Right ventricle myocardium superior (tissue), 1 donor: ENCODE measurements around the gene APBB2. TPM values are rescaled to one million over a fixed set of nuclear protein-coding genes. Genes with fewer than 3 reads are reported as not detected.
A peak's percentile ranks its signal among the peaks of the same experiment; 100 is the strongest.
"Not testable (repeated sequence)": the region's sequence is repeated elsewhere in the genome, so short reads cannot be mapped to it uniquely, and the experiment has no call there.

Experiments used
- ATAC-seq: fragments of 200-7000 bp; cut with Tn5 transposase; one replicate; pipeline ENCODE4 v1.9.1; 2020; ENCODE audit warnings: mild to moderate bottlenecking; ENCODE audit not compliant: poor library complexity
- DNase-seq: peaks from one replicate; pipeline ENCODE4 v3.0.0-alpha.2; 2020
- intact Hi-C: fragments of 100-400 bp; cut with DNase I; formaldehyde crosslinking; loops from one replicate; pipeline ENCODE4 v1.11.2; 2022
- total RNA-seq: library from RNA; stranded (reverse); fragmentation: NEBNext Ultra II Directional; extraction: Animal tissue kit (Norgen Biotek cat#: 25700); gene quantifications from one replicate; pipeline ENCODE4 v1.2.1, GENCODE V29; 2021
- donor health status: DM: no; HTN: yes; CAD: no; lungs with severe emphysema.

The APBB2 gene
- total RNA-seq, 1 donor from 2014 or later: 22.5 TPM

- DNase-seq (no peak), ATAC-seq (no peak)
- intact Hi-C loops: no loop called here
These were observed 387.5 kb downstream of the APBB2 start for GRCh38 chr4:40826821-40827220.

DNA sequence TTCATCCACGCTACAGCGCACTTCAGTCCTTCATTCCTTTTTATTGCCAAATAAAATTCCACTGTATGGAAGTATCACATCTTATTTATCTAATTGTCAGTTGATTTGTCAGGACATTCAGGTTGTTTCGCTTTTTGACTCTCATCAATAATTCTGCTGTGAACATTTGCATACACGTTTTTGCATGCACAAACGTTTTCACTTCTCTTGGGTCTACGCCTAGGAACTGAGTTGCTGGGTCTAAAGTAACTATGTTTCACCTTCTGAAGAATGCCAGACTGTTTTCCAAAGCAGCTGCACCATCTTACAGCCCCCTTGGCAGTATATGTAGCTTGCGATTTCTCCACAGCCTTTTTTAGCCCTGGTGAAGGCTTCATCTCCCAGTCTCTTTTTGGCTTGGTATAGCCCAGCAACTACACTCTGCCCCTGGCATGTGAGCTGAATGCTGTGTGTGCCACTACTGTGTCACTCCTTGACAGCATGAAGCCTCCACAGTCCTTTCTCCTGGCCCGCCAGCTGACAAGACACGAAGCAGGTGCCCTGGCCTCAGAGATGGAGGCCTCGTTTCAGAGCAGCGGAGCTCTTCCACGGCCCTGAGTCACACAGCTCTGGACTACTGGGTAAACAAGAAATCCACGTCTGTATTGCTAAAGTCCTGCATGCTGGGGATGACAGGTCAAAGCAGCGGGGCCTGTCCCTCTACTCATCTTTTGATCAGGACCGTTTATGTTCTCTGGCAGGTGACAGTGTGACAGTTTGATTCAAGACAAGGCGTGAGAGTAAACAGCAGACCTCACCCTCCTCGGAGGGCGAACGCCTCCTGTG lies 389.1 kb downstream of the APBB2 start:
- ATAC-seq (no peak), DNase-seq (no peak)
- intact Hi-C loops: no loop called here

GRCh38 chr4:40822420-40823166 lies 391.7 kb downstream of the APBB2 start:
- DNase-seq: no peak
- intact Hi-C loops: no loop called here
- ATAC-seq: no peak

- intact Hi-C loops: no loop called here
- ATAC-seq: no peak
- no peak for DNase-seq
These were observed 394.2 kb downstream of the APBB2 start for GRCh38 chr4:40820101-40820500.

DNA sequence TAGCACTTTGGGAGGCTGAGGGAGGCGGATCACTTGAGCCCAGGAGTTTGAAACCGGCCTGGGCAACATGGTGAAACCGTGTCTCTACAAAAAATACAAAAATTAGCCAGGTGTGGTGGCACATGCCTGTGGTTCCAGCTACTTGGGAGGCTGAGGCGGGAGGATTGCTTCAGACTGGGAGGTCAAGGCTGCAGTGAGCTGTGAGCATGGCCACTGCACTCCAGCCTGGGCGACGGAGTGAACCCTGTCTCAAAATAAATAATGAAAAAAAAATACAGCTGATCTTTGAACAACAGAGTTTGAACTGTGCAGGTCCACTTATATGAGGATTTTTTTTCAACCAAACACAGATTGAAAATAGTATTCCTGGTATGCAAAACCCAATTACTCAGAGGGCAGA lies 397.2 kb downstream of the APBB2 start:
- not testable (repeated sequence) for ATAC-seq

GRCh38 chr4:40812856-40813255 lies 401.5 kb downstream of the APBB2 start:
- no peak for DNase-seq
- ATAC-seq: no peak
- intact Hi-C loops: no loop called here

More for the DNA sequence above, 397.2 kb downstream of the APBB2 start:
- intact Hi-C loops, DNase-seq: not testable (repeated sequence)

- intact Hi-C loops: no loop called here
- DNase-seq (no peak), ATAC-seq (peak; percentile 41)
These were observed 402.0 kb downstream of the APBB2 start for GRCh38 chr4:40812386-40812785.

DNA sequence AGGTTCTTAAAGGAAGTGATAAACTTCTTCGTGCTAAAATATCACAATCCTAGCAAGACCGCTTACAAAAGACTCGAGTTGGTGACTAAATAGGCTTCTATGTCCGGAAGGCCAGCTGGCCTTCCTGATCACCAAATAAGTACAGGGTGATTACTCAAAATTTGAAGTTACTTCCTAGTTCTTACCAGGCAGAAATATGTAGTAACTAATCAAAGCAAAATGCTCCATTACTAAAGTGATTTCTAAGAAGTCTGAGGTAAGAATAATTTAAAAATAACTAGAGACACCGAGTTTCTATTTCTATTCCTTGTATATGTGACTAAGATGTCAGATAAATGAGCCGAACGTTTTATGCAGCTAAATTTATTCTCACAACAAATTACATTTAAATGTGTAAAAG lies 402.4 kb downstream of the APBB2 start:
- ATAC-seq: peak; percentile 41
- DNase-seq: no peak
- intact Hi-C loops: no loop called here

DNA sequence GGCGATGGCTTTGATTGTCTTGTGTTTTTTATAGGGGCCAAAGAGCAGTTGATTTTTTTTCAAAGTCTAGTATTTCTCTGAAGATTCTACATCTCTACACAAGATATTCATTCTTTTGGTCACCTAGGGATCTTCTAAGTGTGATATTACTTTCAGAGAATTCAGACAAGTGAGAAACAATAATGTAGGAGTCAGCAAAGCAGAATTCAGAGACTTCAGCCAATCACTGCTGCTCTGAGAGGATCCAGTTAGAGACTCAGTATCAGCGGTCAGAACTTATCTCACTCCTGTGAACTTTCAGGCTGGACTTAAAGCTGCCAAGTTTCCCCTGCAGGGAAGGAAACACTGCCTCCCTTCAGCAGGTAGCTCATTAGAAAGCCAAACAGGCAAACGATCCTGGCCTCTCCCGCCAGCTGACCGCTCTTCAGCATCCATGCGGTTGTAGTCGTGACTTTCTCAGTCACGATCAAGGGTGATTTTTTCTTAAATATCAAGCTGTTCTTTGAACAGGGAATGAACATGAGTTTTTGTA lies 405.4 kb downstream of the APBB2 start:
- DNase-seq (no peak), ATAC-seq (no peak)
- intact Hi-C loops: no loop called here

GRCh38 chr4:40804598-40804997 lies 409.7 kb downstream of the APBB2 start:
- ATAC-seq (no peak), DNase-seq (no peak)
- intact Hi-C loops: no loop called here

- ATAC-seq (no peak), DNase-seq (no peak)
- intact Hi-C loops: no loop called here
These were observed 414.3 kb downstream of the APBB2 start for GRCh38 chr4:40800064-40800463.

GRCh38 chr4:40789771-40790170 lies 424.6 kb downstream of the APBB2 start:
- ATAC-seq: no peak
- DNase-seq: no peak
- intact Hi-C loops: no loop called here

DNA sequence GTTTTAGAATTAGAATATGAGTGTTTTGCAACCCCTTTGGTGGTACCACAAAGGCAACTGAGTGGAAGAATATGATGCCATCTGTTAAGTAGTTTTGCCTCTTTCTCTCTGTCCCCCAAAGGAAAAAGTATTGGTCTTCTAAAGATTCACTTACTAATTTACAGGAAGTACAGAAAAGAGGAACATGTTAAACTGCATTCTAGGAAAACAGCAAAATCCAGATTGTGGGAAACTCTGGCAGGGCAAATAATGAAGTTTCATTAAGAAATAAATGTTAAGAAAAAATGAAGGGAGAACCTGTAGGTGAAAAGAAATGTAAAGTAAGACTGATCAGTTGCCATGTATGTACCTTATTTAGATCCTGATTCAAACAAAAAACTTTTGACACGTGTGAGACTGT lies 425.3 kb downstream of the APBB2 start:
- no peak for DNase-seq
- no peak for ATAC-seq
- intact Hi-C loops: no loop called here

GRCh38 chr4:40788331-40788730 lies 426.0 kb downstream of the APBB2 start:
- DNase-seq (no peak), ATAC-seq (no peak)
- intact Hi-C loops: no loop called here

- intact Hi-C loops: no loop called here
- ATAC-seq: no peak
- no peak for DNase-seq
These were observed 428.6 kb downstream of the APBB2 start for GRCh38 chr4:40785727-40786126.

DNA sequence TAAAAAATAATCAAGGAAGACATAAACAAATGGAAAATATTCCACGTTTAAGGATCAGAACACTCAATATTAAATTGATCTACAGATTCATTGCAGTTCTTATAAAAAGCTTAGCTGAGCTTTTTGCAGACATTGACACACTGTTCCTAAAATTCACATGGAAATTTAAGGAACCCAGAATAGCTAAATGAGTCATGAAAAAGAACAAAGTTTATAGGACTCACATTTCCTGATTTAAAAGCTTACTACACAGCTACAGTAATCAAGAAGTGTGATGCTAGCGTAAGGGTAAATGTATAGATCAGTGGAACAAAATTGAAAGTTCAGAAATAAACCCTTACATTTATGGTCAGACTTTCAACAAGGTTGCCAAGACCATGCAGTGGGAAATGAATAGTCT lies 431.5 kb downstream of the APBB2 start:
- no peak for DNase-seq
- intact Hi-C loops: no loop called here
- ATAC-seq: no peak

DNA sequence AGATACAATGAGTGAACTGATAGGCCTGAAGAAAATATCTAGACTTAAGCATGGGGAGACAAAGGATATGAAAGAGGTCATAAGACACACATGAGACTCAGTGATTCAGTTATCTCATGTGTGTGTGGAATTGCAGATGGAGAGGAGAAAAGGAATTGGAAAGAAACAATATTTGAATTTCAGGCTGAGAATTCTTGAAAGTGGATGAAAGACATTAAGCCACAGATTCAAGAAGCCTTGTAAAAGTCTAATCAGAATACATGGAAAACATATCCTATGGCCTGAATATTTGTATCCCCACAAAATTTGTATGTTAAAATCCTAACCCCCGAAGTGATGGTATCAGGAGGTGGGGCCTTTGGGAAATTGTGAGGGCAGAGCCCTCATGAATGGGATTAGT lies 436.3 kb downstream of the APBB2 start:
- ATAC-seq: no peak

DNA sequence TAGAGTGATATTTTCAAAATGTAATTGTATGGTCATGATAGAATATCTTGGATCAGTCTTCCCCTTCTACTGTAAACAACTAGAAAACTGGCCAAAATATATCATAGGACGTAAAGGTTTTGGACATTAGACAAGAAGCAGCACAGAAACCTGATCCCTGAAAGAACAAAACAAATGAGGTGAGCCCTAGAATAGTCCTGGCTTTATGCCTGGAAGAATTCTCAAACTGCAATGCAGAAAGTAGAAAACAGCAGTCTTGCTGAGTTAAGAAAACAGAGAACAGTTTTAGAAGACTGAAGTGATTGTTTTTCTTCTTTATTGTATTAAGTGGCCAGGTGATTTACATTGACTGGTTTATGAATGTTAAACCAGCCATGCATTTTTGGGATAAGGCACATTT lies 445.1 kb downstream of the APBB2 start:
- ATAC-seq (no peak), DNase-seq (no peak)
- intact Hi-C loops: no loop called here

More for the DNA sequence above, 436.3 kb downstream of the APBB2 start:
- intact Hi-C loops: no loop called here
- no peak for DNase-seq

DNA sequence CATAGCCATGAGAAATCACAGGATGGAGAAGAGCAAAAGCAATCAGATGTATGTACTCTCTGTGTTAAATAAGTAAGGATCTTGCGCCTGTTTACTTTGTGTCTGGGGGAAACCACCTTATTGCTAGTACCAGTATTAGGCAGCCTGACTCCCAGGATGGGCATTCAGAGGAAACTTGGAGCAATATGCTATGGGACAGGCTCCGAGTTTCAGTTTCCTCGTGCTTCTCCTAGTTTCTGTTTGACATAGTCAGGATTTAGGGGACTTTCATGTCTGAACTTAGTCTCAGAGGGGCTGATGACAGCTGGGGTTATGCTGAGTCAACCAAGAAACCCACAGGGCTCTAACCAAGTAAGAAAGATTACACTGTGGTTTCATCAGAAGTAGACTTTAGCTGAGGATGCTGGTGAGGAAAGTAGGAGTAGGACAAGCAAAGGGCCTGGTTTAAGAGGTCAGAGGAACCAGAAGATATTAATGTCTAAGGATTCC lies 451.1 kb downstream of the APBB2 start:
- intact Hi-C loops: no loop called here
- no peak for ATAC-seq
- no peak for DNase-seq
